Stimulated activated memory B cell treated with anti-CD40 and anti-IgM and Interleukin-4, amounts not matched to agents 10 μg/mL and 1 μg/mL and 100 μg/mL, for 72 hours (primary cell): ENCODE data around the gene BSPRY.
"Not testable (repeated sequence)": the region's sequence is repeated elsewhere in the genome, so short reads cannot be mapped to it uniquely, and the experiment has no call there.

Experiments
- ATAC-seq: fragments of 150-1000 bp; cut with Tn5 transposase; 2 replicates; pipeline ENCODE4 v1.10.0; 2021
- H3K27ac Mint-ChIP-seq: one replicate; pipeline ENCODE4 v1.8.0; 2022; ENCODE audit warnings: mild to moderate bottlenecking, mixed read lengths
- H3K27me3 Mint-ChIP-seq: one replicate; pipeline ENCODE4 v1.8.0; 2022; ENCODE audit warnings: mixed read lengths
- H3K36me3 Mint-ChIP-seq: one replicate; pipeline ENCODE4 v1.8.0; 2022; ENCODE audit warnings: mixed read lengths
- H3K4me1 Mint-ChIP-seq: one replicate; pipeline ENCODE4 v1.8.0; 2022; ENCODE audit warnings: mixed read lengths
- H3K4me3 Mint-ChIP-seq: one replicate; pipeline ENCODE4 v1.8.0; 2022; ENCODE audit warnings: mild to moderate bottlenecking, moderate library complexity, mixed read lengths
- H3K9me3 Mint-ChIP-seq: one replicate; pipeline ENCODE4 v1.8.0; 2022; ENCODE audit warnings: mixed read lengths

BSPRY gene

DNA sequence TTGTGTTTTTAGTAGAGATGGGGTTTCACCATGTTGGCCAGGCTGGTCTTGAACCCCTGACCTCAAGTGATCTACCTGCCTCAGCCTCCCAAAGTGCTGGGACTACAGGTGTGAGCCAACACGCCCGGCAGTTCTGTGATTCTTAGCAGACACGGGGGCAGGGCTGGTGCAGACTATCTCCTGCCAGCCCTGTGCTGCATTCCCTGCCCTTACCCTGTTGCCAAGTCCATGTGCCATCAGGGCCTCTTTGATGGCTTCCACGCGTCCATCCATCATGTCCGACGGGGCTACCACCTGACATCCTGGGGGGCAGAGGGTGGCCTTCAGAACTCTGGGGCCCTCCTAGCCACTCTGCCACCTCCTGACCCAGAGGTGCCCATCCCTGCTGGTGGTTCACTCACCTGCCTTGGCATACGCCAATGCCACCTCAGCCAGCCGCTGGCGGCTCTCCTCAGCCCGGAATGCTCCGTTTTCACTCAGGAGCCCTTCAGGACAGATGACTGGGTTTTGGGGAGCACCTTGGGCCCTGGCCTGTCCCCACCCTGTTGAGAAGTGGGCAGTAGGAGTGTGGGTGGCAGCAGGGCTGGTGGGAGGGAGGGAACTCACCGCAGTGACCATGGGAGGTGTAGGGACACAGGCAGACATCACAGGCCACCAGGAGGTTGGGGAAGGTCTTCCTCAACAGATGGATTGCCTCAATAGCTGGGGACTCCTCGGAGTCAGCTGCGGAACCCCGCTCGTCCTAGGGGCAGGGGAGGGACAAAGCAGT, 41.0 kb downstream of the BSPRY start:
- H3K27me3 Mint-ChIP-seq = no peaks in the 10 kb centered on the region
- no peak overlapping the region for H3K4me3 Mint-ChIP-seq
- no peaks in the 10 kb centered on the region for H3K4me1 Mint-ChIP-seq
- H3K9me3 Mint-ChIP-seq = no peaks in the 10 kb centered on the region
- no peak overlapping the region for H3K27ac Mint-ChIP-seq
- H3K36me3 Mint-ChIP-seq = peaks cover 52% of the 10 kb centered on the region
- ATAC-seq = no peak

DNA sequence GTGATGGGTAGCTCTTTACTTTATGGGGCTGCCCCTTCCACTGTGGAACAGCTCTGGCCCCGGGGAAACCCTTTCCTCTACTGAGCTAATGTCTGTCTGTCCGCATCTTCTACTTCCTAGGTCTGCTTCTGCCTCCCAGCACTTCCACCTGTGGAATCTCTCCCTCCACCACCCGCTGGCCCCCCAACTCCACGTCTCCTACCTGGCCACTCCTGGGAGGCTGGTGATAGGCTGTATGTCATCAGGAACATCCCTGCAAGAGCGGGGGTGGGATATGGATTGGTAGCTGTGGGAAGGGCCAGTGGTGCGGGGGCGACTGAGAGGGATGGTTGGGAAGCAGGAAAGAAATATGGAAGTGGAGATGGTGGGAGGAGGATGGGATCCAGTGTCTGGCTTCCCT, 42.6 kb downstream of the BSPRY start:
- no peaks in the 10 kb centered on the region for H3K27me3 Mint-ChIP-seq
- peaks cover 50% of the 10 kb centered on the region for H3K36me3 Mint-ChIP-seq
- H3K27ac Mint-ChIP-seq = no peak overlapping the region
- no peak overlapping the region for H3K4me3 Mint-ChIP-seq
- ATAC-seq = no peak
- no peaks in the 10 kb centered on the region for H3K4me1 Mint-ChIP-seq
- no peaks in the 10 kb centered on the region for H3K9me3 Mint-ChIP-seq

DNA sequence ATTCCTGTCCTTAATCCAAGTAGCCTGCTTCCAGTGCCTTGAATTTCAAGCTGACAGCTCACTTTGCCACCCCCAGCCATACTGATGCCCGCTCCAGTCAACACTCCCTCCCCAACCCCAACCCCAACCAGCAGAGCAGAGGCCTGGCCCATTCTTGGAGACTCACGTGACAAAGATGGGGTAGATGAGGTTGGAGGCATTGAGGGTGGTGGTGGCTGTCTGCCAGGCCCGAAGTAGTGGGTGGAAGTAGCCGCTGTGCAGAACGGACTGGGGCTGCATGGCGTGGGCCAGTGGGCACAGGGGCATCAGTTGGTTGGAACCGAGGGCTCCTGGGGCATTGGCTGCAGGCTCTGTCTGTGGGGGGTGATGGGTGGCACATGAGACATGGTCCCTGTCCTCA, 43.9 kb downstream of the BSPRY start:
- peaks cover 4% of the 10 kb centered on the region for H3K4me1 Mint-ChIP-seq
- no peaks in the 10 kb centered on the region for H3K9me3 Mint-ChIP-seq
- peaks cover 37% of the 10 kb centered on the region for H3K36me3 Mint-ChIP-seq
- ATAC-seq = no peak
- H3K4me3 Mint-ChIP-seq = no peak overlapping the region
- no peak overlapping the region for H3K27ac Mint-ChIP-seq
- no peaks in the 10 kb centered on the region for H3K27me3 Mint-ChIP-seq

DNA sequence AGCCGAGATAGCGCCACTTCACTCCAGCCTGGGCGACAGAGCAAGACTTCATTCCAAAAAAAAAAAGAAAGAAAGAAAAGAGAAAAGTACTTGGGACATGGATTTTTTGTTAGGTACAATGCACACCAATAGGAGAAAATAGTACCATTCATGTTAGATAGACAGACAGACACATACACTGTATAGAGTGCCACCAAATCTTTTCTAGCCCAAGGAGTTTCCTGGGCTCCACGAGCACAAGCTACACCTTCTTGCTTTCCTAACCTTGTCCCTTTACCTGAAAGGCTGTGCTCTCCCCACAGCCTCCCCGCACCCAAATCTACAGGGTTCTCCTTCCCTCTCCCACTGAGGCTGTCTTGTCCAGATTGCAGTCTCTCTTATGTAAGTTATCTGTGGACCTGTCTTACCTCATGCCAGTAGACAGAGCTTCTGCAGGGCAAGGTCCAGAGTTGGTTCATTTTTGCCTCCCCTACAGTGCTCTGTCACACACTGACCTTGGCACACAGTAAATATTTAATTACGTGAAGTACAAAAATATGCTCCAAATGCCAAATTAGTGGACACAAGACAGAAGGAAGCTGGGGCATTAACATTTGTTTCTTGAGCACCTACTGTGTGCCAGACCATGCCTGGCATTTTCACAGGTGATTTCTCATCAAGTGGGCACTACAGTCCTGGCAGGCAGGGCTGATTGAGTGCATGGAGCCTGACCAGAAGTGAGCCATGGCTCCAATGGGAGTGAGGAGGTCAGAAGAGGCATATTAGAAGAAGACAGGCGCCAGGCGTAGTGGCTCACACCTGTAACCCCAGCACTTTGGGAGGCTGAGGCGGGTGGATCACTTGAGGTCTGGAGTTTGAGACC, 45.9 kb downstream of the BSPRY start:
- Mint-ChIP-seq H3K9me3 (no peaks in the 10 kb centered on the region), H3K4me1 (peaks cover 18% of the 10 kb centered on the region), H3K27me3 (no peaks in the 10 kb centered on the region)

DNA sequence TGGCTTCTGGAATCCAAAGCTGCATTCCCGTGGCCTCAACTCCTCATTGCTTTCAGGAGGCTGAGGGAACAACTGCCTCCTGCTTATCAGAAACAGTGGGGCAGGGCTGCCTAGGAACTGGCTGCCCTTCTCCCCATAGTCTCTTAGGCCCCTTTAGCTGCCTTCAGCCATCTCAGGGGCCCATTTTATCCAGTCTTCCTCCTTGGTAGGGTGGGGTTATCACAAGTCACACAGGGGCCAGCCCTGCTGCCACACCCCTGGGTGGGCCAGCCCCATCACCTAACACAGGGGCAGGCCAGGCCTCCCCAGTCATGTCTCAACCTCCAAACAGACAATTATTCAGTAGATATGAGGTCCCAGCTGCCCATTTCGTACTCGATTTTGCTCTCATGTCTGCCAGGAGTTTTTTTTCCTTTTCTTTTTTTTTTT, 47.9 kb downstream of the BSPRY start:
- Mint-ChIP-seq H3K36me3 (peaks cover under 1% of the 10 kb centered on the region), H3K9me3 (no peaks in the 10 kb centered on the region), H3K27me3 (no peaks in the 10 kb centered on the region), H3K4me1 (peaks cover 27% of the 10 kb centered on the region), H3K4me3 (no peak overlapping the region), H3K27ac (no peak overlapping the region)
- ATAC-seq = no peak

More for the DNA sequence above, 45.9 kb downstream of the BSPRY start:
- Mint-ChIP-seq H3K4me3 (no peak overlapping the region), H3K36me3 (peaks cover 19% of the 10 kb centered on the region), H3K27ac (no peak overlapping the region)
- no peak for ATAC-seq

DNA sequence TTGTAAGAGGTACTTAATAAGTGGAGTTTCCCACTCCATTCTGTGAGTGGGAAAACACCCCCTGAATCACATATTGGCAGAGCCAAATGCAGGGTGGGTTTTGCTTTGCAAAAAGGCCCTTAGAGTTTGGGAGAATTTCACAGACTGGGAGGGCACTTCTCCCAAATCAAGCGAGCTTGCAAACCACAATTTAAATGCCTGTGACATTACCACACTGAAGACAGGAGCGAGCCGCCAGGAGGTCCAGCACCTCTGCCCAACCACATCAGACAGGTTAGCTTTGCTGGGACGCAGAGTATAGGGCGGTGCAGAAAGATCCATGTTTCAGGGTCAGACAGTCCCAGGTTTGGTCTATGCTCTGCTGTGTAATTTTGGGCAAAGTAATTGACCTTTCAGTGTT, 49.5 kb downstream of the BSPRY start:
- no peaks in the 10 kb centered on the region for H3K27me3 Mint-ChIP-seq
- no peak overlapping the region for H3K4me3 Mint-ChIP-seq
- H3K27ac Mint-ChIP-seq = no peak overlapping the region
- H3K9me3 Mint-ChIP-seq = no peaks in the 10 kb centered on the region
- H3K36me3 Mint-ChIP-seq = no peaks in the 10 kb centered on the region
- H3K4me1 Mint-ChIP-seq = peaks cover 27% of the 10 kb centered on the region
- no peak for ATAC-seq

DNA sequence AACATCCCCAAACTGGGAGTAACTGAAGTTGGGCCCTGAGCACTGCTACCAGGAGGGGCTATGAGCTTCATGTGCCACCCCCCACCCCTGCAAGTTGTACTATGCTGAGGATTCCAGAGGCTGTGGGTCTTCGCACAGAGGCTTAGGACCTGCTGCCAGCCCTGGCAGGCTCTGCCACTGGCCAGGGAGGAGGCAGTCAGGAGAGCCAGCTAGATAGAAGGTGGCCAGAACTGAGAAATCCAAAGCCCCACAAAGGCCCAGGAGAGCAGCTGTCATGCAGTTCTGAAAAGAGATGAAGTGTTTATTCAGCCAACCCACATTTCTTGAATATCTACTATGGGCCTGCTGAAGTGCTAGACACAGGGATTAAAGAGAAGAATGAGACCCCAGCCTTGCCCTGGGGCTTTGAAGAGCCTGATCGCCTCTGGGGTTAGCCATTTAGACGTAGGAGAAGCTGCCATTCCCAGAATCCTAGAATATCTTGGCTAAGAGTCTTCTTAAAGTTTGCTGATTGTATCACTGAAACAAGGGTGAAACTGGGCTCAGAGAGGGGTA, 50.4 kb downstream of the BSPRY start:
- Mint-ChIP-seq H3K4me3 (peak overlapping the region; percentile 72), H3K36me3 (no peaks in the 10 kb centered on the region), H3K9me3 (no peaks in the 10 kb centered on the region), H3K4me1 (peaks cover 27% of the 10 kb centered on the region), H3K27ac (peak overlapping the region; percentile 80), H3K27me3 (no peaks in the 10 kb centered on the region)
- ATAC-seq = no peak

DNA sequence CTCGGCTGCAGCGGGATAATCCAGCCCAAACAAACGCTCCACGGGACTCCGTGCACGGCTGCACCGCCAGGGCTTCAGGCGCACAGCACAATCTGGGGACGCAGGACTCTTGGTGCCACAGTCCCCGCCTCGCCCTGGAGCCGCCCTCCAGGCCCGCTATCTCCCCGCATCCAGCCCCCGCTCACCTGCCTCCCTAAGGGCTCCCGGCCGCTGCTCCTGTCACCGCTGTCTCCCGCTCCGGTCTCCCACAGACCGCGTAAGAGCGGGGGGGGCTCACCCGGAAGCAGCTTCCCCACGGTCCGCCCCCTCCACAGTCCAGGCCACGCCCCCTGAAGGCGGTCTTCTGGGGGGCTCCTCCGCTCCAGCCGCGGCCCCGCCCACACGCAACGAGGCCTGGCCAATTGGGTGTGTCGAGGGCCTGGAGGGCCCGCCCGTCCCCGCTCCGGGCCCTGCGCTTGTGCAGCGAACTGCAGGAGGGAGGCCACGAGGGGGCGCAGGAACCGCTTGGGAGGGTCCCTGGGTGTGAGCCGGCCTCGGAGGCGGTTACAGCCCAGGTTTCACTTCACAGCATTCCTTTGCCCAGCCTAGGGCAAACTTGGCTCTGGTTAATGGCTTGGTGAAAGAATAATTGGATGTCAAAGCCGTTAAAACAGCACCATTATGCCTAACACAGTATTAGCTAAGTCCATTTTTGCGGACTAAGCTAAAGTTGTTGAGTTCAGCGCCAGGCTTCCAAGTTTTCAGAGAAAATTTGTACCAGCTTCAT, 51.9 kb downstream of the BSPRY start, which contains the start of gene ALAD:
Gene ALAD, minus strand, starts transcription at position 258 of the 766 bp plus-strand sequence. CDS start 7,725 bp downstream, outside the sequence.
- peak within 1 kb of the TSS; percentile 80 for H3K27ac Mint-ChIP-seq
- H3K4me1 Mint-ChIP-seq = peaks cover 27% of the 10 kb centered on the region
- no peaks in the 10 kb centered on the region for H3K9me3 Mint-ChIP-seq
- no peaks in the 10 kb centered on the region for H3K36me3 Mint-ChIP-seq
- H3K27me3 Mint-ChIP-seq = no peaks in the 10 kb centered on the region
- peak within 1 kb of the TSS; percentile 96 for H3K4me3 Mint-ChIP-seq
- peak; percentile 100 for ATAC-seq

DNA sequence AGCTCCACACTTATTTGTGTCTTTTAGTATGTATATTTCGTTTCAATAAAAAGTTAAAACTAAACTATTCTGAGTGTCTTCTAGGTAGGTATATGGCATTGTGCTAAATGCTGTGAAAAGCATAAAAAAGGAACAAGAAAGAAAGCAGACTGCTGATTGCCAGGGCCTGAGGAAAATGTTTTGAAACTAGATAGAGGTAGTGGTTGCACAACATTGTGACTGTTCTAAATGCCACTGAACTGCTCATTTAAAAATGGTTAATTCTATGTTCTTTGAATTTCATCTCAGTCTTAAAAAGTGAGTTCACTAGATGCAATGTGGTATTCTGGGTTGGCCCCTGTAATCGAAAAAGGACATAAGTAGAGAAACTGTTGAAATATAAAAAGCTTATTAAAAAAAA, 54.3 kb downstream of the BSPRY start:
- H3K27me3 Mint-ChIP-seq = no peaks in the 10 kb centered on the region
- H3K4me1 Mint-ChIP-seq = peaks cover 38% of the 10 kb centered on the region
- H3K36me3 Mint-ChIP-seq = peaks cover 16% of the 10 kb centered on the region
- H3K4me3 Mint-ChIP-seq = no peak overlapping the region
- H3K9me3 Mint-ChIP-seq = no peaks in the 10 kb centered on the region
- ATAC-seq = no peak
- H3K27ac Mint-ChIP-seq = no peak overlapping the region

DNA sequence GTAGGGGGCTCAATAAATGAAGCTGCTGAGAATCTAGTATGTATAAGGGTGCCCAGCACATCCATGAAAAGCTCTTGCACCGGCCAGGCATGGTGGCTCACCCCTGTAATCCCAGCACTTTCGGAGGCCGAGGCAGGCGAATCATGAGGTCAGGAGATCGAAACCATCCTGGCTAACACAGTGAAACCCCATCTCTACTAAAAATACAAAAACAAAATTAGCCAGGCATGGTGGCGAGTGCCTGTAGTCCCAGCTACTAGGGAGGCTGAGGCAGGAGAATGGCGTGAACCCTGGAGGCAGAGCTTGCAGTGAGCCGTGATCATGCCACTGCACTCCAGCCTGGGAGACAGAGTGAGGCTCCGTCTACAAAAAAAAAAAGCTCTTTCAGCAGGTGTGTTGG, 57.0 kb downstream of the BSPRY start:
- H3K36me3 Mint-ChIP-seq = peaks cover 21% of the 10 kb centered on the region
- not testable (repeated sequence) for H3K4me3 Mint-ChIP-seq, ATAC-seq, H3K9me3 Mint-ChIP-seq, H3K27me3 Mint-ChIP-seq
- H3K4me1 Mint-ChIP-seq = peaks cover 36% of the 10 kb centered on the region
- H3K27ac Mint-ChIP-seq = peak overlapping the region; percentile 15

DNA sequence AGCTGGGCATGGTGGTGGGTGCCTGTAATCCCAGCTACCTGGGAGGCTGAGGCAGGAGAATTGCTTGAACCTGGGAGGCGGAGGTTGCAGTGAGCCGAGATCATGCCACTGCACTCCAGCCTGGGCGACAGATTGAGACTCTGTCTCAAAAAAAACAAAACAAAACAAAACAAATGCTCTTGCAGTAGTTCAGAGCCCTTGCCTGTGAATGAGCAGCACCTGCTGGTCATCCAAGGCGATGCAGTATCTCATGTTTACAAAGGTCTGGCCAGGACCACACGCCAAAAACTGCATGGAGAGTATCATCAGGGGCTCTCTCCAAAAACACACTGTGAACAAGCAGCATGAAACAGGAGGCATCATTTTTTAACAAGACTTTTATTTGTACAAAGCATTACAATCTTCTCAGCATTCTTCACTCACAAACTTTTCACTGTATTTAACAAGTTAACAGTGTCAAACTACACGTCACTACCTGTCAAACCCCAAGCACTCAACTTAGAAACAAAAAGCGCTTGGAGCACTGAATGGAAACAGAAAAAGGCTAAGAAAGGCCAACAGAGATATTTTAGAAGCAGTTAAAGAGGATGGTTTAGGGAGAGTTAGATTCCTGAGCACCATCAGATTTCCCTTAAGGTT, 57.7 kb downstream of the BSPRY start:
- H3K4me3 Mint-ChIP-seq, ATAC-seq, H3K27me3 Mint-ChIP-seq, H3K9me3 Mint-ChIP-seq: not testable (repeated sequence)
- Mint-ChIP-seq H3K27ac (peak overlapping the region; percentile 15), H3K4me1 (peaks cover 29% of the 10 kb centered on the region), H3K36me3 (peaks cover 21% of the 10 kb centered on the region)

DNA sequence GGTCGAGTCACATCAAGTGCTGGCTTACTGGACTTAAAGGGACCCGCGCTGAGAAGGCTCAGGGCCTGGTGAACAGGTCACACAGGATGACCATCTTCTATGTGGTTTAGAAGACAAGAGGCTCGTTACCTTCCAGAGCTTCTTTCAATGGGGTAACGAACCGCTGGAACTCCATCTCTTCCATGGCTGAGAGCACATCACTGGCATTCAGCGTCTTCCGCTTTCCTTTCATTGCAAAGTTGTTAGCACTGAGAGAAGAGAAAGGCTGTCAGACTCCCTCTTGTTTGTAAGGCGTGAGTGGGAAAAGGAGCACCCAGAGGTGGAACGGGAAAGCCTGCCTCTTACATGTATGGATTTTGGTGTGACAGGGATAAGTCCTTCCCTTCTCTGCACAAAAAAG, 60.1 kb downstream of the BSPRY start:
- Mint-ChIP-seq H3K4me1 (peaks cover 29% of the 10 kb centered on the region), H3K36me3 (peaks cover 21% of the 10 kb centered on the region), H3K4me3 (peak overlapping the region; percentile 90), H3K27me3 (no peaks in the 10 kb centered on the region), H3K27ac (peak overlapping the region; percentile 98), H3K9me3 (no peaks in the 10 kb centered on the region)
- ATAC-seq = no peak

DNA sequence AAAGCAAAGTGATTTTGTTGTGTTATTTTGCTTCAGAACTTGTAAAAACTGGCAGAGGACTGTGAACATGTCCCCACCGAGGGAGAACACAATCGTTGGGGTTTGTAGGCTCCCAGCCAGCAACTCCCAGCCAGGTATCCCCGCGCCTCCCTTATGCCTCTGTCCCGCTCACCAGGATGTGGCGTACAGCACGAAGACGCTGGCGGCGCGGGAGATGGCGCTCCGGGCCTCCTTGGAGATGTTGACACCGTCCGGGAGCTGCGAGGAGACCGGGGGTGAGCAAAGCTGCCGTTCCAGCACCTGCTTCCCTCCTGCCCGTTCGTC, 60.5 kb downstream of the BSPRY start:
- H3K27ac Mint-ChIP-seq = peak overlapping the region; percentile 98
- ATAC-seq = no peak
- peak overlapping the region; percentile 90 for H3K4me3 Mint-ChIP-seq
- no peaks in the 10 kb centered on the region for H3K27me3 Mint-ChIP-seq
- peaks cover 29% of the 10 kb centered on the region for H3K4me1 Mint-ChIP-seq
- H3K36me3 Mint-ChIP-seq = peaks cover 21% of the 10 kb centered on the region
- H3K9me3 Mint-ChIP-seq = no peaks in the 10 kb centered on the region

DNA sequence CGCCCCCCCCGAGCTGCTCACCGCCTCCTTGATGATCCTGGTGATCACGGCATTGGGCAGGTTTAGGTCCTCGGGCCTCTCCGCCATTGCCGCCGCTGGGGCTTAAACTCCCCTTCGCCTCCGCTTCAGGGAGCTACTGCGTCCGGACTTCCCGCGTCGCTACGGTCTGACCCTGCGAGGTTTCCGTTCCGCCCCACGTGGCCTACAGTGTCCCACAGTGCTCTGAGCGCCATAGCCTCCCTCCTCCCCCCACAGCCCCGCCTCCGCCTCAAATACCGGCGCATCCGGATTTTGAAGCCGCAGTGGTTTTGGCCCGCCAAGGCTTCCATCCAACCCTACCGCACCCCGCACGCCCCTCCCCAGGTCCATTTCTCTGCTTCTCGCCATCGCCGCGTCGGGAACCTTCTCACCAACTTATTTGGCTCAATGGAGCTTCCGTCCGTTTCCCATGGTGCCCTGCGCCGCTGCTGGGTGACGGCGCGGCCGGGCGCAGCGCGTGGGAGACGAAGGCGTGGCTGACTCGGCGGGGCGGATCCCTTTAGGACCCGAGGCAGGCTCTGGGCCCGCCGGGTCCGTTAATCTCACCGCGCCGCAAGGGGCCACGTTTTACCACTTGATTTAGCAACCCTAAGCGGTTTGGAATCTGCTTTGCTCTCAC, 61.0 kb downstream of the BSPRY start, which contains the start of the genes C9orf43 and POLE3:
Gene C9orf43, plus strand, starts transcription at position 541 of the 658 bp plus-strand sequence. CDS start 2,747 bp downstream, outside the sequence.
Gene POLE3, minus strand, starts transcription at position 469 of the 658 bp plus-strand sequence. Its CDS starts 382 bp downstream, at position 87.
- H3K27ac Mint-ChIP-seq = peak within 1 kb of the TSS; percentile 98

More for the DNA sequence above, 61.0 kb downstream of the BSPRY start, which contains the start of the genes C9orf43 and POLE3:
- Mint-ChIP-seq H3K4me3 (peak within 1 kb of the TSS; percentile 90), H3K36me3 (peaks cover 21% of the 10 kb centered on the region), H3K27me3 (no peaks in the 10 kb centered on the region), H3K4me1 (peaks cover 29% of the 10 kb centered on the region), H3K9me3 (no peaks in the 10 kb centered on the region)
- ATAC-seq = peak; percentile 98
